ENCODE data around the gene TLE1. TPM values are rescaled to one million over a fixed set of nuclear protein-coding genes. Genes with fewer than 3 reads are reported as not detected.

The TLE1 gene
- total RNA-seq, 1 experiment from 2014 or later, result 49.0 TPM

GRCh38 chr9:81558091-81558830, 131.1 kb downstream of the TLE1 start:
- Histone ChIP-seq H3K27ac (ENCODE audit: low read length) (no peak overlapping the region), H3K4me3 (ENCODE audit: low read length) (no peak overlapping the region), H4K20me1 (ENCODE audit: low read length) (no peaks in the 10 kb centered on the region), H3K36me3 (ENCODE audit: low read depth, low read length) (no peaks in the 10 kb centered on the region), H3K9ac (ENCODE audit: low read length) (no peak overlapping the region), H3K4me1 (ENCODE audit: insufficient read depth, low read length) (peaks cover 44% of the 10 kb centered on the region), H3K79me2 (ENCODE audit: low read length) (no peaks in the 10 kb centered on the region), H3K27me3 (ENCODE audit: low read length) (no peaks in the 10 kb centered on the region), H3F3A (ENCODE audit: low read length, unreplicated experiment) (no peaks in the 10 kb centered on the region), H3K9me2 (replicated peaks; ENCODE audit: low read length) (no peaks in the 10 kb centered on the region), H2AFZ (ENCODE audit: low read length) (no peak overlapping the region), H3K9me3 (ENCODE audit: low read length) (no peaks in the 10 kb centered on the region), H3K4me2 (ENCODE audit: low read length) (no peak overlapping the region; the same call in 1 of the 2 replicates)
- intact Hi-C loops (cut with micrococcal nuclease), result no loop called here
- ATAC-seq (no peak), DNase-seq (peak; percentile 24)
- CTCF ChIA-PET, result no interaction called here
- POLR2A ChIA-PET (ENCODE audit: unreplicated experiment), result no interaction called here
- no TSS peak for BruUV-seq (replicated peaks)
- no peak for TF ChIP-seq EZH2 (IDR thresholded peaks at IDR 0.05; ENCODE audit: low read length, unreplicated experiment)
- no peak for TF ChIP-seq CTCF (conservative IDR thresholded peaks at IDR 0.05; ENCODE audit: low read depth, low read length)
- TF ChIP-seq EZH2phosphoT487 (IDR thresholded peaks at IDR 0.05; ENCODE audit: borderline replicate concordance, low read length), result no peak

GRCh38 chr9:81557452-81558090, 131.8 kb downstream of the TLE1 start:
- ChIA-PET CTCF (no interaction called here), POLR2A (ENCODE audit: unreplicated experiment) (no interaction called here)
- intact Hi-C loops (cut with micrococcal nuclease), result no loop called here
- no peaks in the 10 kb centered on the region for H3K36me3 ChIP-seq (ENCODE audit: low read depth, low read length)
- no peaks in the 10 kb centered on the region for H3K79me2 ChIP-seq (ENCODE audit: low read length)
- no TSS peak for BruUV-seq (replicated peaks)
- no peak for ATAC-seq
- no peaks in the 10 kb centered on the region for H3K9me3 ChIP-seq (ENCODE audit: low read length)
- H3K9me2 ChIP-seq (replicated peaks; ENCODE audit: low read length), result no peaks in the 10 kb centered on the region
- H4K20me1 ChIP-seq (ENCODE audit: low read length), result no peaks in the 10 kb centered on the region
- no peak overlapping the region for H3K27ac ChIP-seq (ENCODE audit: low read length)
- no peak overlapping the region for H2AFZ ChIP-seq (ENCODE audit: low read length)
- H3K4me1 ChIP-seq (ENCODE audit: insufficient read depth, low read length), result peaks cover 37% of the 10 kb centered on the region
- no peak overlapping the region for H3K4me3 ChIP-seq (ENCODE audit: low read length)
- H3K27me3 ChIP-seq (ENCODE audit: low read length), result no peaks in the 10 kb centered on the region
- no peaks in the 10 kb centered on the region for H3F3A ChIP-seq (ENCODE audit: low read length, unreplicated experiment)
- TF ChIP-seq EZH2phosphoT487 (IDR thresholded peaks at IDR 0.05; ENCODE audit: borderline replicate concordance, low read length), result no peak
- TF ChIP-seq CTCF (conservative IDR thresholded peaks at IDR 0.05; ENCODE audit: low read depth, low read length), result no peak
- TF ChIP-seq EZH2 (IDR thresholded peaks at IDR 0.05; ENCODE audit: low read length, unreplicated experiment), result no peak
- no peak for DNase-seq
- H3K4me2 ChIP-seq (ENCODE audit: low read length), result no peak overlapping the region
- no peak overlapping the region for H3K9ac ChIP-seq (ENCODE audit: low read length)

- Histone ChIP-seq H3K4me1 (ENCODE audit: insufficient read depth, low read length) (peaks cover 31% of the 10 kb centered on the region), H4K20me1 (ENCODE audit: low read length) (no peaks in the 10 kb centered on the region), H3K9ac (ENCODE audit: low read length) (no peak overlapping the region), H3K27me3 (ENCODE audit: low read length) (no peaks in the 10 kb centered on the region), H3K9me3 (ENCODE audit: low read length) (no peaks in the 10 kb centered on the region), H3K27ac (ENCODE audit: low read length) (no peak overlapping the region), H3K4me3 (ENCODE audit: low read length) (no peak overlapping the region), H3F3A (ENCODE audit: low read length, unreplicated experiment) (no peaks in the 10 kb centered on the region), H3K79me2 (ENCODE audit: low read length) (no peaks in the 10 kb centered on the region), H3K36me3 (ENCODE audit: low read depth, low read length) (no peaks in the 10 kb centered on the region), H3K4me2 (ENCODE audit: low read length) (no peak overlapping the region), H2AFZ (ENCODE audit: low read length) (no peak overlapping the region), H3K9me2 (replicated peaks; ENCODE audit: low read length) (no peaks in the 10 kb centered on the region)
- no peak for TF ChIP-seq CTCF (conservative IDR thresholded peaks at IDR 0.05; ENCODE audit: low read depth, low read length)
- intact Hi-C loops (cut with micrococcal nuclease), result no loop called here
- ChIA-PET POLR2A (ENCODE audit: unreplicated experiment) (no interaction called here), CTCF (no interaction called here)
- DNase-seq (no peak), ATAC-seq (no peak)
- no TSS peak for BruUV-seq (replicated peaks)
Measured at GRCh38 chr9:81556923-81557322, 132.4 kb downstream of the TLE1 start.

All from PC-3 (cell line).